ENCODE measurements around the gene ADAM12. TPM values are rescaled to one million over a fixed set of nuclear protein-coding genes. Genes with fewer than 3 reads are reported as not detected.

The ADAM12 gene
- polyA plus RNA-seq, 3 donors, result 1.0 to 9.2 (median 1.5) TPM

DNA sequence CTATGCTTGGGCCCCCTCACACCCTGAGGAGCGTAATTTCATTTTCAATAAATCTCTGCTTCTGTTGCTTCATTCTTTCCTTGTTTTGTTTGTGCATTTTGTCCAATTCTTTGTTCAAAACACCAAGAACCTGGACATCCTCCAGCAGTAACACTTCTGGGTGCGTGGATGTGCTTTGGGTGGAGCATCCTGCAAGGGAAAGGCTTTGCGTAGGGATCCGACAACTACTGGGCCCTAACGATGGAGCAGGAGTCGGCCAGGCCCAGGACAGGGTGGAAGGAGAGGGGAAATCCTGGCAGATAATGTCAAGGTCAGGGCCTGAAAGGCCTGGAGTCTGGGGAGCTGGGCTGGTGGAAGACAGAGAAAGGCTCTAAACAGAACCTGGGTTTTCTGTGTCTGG is 231.8 kb downstream of the ADAM12 start:
- 71 to 79% (median 71%) methylated on average over 6 of the region's 6 CpGs for WGBS, 3 donors
- H3K27ac ChIP-seq (ENCODE audit: low read depth, low read length), result no peak overlapping the region

- no peak overlapping the region for H3K27ac ChIP-seq (ENCODE audit: low read depth, low read length)
- 48 to 54% (median 54%) methylated on average over 7 of the region's 7 CpGs for WGBS, 3 donors
Observed at GRCh38 chr10:126156012-126156411, 232.3 kb downstream of the ADAM12 start.

- no peak overlapping the region for H3K27ac ChIP-seq (ENCODE audit: low read depth, low read length)
- WGBS, 3 donors, result 32 to 72% (median 53%) methylated on average over 3 of the region's 3 CpGs
Observed at GRCh38 chr10:126155528-126155927, 232.7 kb downstream of the ADAM12 start.

- no peak overlapping the region for H3K27ac ChIP-seq (ENCODE audit: low read depth, low read length)
- 57 to 71% (median 67%) methylated on average over 2 of the region's 2 CpGs for WGBS, 3 donors
Observed at GRCh38 chr10:126153711-126154628, 234.3 kb downstream of the ADAM12 start.

- WGBS, 3 donors, result 45 to 57% (median 53%) methylated on average over 7 of the region's 7 CpGs
- H3K27ac ChIP-seq (ENCODE audit: low read depth, low read length), result no peak overlapping the region
Observed at GRCh38 chr10:126147866-126148587, 240.2 kb downstream of the ADAM12 start.

DNA sequence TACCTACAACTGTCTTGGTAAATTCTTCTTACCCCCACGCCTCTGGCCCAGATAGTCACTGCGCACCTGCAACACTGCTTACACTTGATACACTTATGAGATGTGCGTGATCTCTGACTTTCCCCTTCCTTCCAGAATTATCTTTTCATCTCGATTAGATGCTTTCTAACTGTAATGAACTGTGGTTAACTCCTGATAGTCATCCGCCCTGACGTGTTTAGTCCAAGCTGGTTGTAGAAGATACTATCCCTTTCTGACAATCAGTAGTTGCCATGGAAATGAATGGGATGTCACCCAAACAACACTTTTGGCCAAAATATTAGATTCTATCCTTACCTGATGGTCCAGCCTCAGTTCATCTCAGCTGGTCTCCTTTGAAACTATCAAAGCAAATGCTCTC is 241.5 kb downstream of the ADAM12 start:
- no peak overlapping the region for H3K27ac ChIP-seq (ENCODE audit: low read depth, low read length)
- WGBS, 3 donors, result 86 to 93% (median 89%) methylated on average over 6 of the region's 6 CpGs

DNA sequence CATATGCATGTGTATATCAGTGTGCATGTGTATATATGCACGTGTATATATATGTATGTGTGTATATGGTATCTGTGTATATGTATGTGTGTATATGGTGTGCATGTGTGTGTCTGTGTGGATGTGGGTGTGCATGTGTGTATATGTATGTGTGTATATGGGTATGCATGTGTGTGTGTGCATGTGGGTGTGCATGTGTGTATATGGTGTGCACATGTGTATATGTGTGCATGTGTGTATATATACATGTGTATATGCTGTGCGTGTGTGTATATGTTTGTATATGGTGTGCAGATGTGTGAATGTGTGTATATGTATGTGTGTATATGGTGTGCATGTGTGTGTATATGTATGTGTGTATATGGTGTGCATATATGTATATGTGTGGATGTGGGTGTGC is 245.2 kb downstream of the ADAM12 start:
- no peak overlapping the region for H3K27ac ChIP-seq (ENCODE audit: low read depth, low read length)
- 82 to 97% (median 93%) methylated on average over 2 of the region's 2 CpGs for WGBS, 3 donors

GRCh38 chr10:126140746-126141273 is 247.5 kb downstream of the ADAM12 start:
- H3K27ac ChIP-seq (ENCODE audit: low read depth, low read length), result no peak overlapping the region
- WGBS, 3 donors, result 67 to 90% (median 84%) methylated on average over 4 of the region's 4 CpGs

DNA sequence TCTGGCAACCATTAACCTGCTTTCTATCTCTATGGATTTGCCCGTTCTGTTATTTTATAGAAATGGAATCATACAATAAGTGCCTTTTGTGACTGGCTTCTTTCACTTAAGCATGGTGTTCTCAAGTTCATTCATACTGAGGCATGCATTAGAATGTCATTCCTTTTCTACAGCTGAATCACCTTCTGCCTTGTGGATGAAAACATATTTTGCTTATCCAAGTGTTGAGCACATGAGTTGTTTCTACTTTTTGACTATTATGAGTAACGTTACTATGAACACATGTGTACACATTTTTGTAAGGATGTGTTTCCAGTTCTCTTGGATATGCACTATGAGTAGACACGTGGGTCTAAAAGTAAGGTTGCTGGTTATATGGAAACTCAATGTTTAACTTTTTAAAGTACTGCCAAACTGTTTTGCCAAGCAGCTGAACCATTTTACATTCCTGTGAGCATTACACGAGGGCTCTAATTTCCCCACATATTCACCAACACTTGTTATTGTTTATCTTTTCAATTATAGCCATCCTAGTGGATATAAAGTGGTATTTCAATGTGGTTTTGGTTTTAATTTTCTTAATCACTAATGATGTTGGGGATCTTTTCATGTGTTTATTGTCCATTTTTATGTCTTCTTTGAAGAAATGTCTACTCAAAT is 250.6 kb downstream of the ADAM12 start:
- WGBS, 3 donors, result 70 to 80% (median 74%) methylated on average over 4 of the region's 4 CpGs
- no peak overlapping the region for H3K27ac ChIP-seq (ENCODE audit: low read depth, low read length)

DNA sequence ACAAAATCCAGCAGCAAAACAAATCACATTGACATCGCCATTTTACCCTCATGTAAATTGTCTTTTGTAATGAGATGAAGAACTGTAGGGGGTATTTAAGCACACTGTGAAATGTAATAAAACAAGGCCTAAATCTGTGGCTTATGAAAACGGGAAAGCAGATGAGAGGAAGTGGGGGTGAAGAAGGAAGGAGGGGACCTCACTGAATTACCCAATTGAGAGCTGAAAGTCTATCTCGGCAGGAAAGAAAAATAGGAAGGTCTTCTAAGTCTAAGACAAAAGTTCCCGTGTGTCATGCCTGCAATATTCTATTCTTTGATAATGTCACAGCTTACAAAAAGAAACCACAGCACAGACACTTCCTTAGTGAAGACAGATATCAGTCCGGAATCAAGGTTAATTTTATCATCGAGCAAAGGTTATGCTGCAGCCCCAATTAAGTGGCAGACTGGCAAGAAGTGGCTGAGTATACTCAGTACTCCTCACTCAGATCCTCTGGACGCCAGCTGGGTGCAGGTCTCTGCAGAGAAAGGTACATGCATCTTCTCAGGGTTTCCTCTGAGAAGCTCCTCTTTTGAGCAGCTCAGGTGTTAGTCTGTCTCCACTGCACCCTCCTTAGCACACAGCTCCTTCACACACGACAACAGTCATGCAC is 252.2 kb downstream of the ADAM12 start:
- no peak overlapping the region for H3K27ac ChIP-seq (ENCODE audit: low read depth, low read length)
- 47 to 53% (median 48%) methylated on average over 8 of the region's 8 CpGs for whole genome bisulfite sequencing, 3 donors

GRCh38 chr10:126135177-126135576 is 253.1 kb downstream of the ADAM12 start:
- 72 to 91% (median 89%) methylated on average over 4 of the region's 4 CpGs for WGBS, 3 donors
- H3K27ac ChIP-seq (ENCODE audit: low read depth, low read length), result no peak overlapping the region

GRCh38 chr10:126133906-126134656 is 254.2 kb downstream of the ADAM12 start:
- whole genome bisulfite sequencing, 3 donors, result 43 to 44% (median 44%) methylated on average over 6 of the region's 6 CpGs
- no peak overlapping the region for H3K27ac ChIP-seq (ENCODE audit: low read depth, low read length)

DNA sequence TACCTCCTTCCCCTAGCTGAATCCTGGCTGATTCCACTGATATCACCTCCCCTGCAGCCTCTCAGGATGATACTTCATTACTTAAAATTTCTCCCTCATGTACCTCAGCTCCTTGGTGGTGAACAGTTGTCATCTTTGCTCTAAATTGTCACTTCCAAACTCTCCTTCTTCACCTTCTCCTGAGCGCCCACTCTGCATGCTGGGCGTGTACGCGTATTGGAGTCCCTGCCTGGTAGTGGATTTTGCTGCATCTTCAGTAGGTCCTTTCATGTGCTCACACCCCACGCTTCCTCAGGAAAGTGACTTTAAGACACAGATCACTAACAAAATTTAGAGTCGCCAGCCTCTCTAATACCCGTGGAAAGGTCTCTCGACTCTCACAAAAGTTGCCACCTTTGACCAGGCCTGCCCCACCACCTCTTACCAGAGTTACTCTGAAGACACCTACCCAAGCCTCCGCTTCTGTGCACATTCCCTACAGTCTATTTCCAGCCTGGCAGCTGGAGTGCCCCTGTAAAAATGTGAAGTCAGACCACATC is 255.1 kb downstream of the ADAM12 start:
- no peak overlapping the region for H3K27ac ChIP-seq (ENCODE audit: low read depth, low read length)
- 92 to 97% (median 94%) methylated on average over 9 of the region's 9 CpGs for WGBS, 3 donors

DNA sequence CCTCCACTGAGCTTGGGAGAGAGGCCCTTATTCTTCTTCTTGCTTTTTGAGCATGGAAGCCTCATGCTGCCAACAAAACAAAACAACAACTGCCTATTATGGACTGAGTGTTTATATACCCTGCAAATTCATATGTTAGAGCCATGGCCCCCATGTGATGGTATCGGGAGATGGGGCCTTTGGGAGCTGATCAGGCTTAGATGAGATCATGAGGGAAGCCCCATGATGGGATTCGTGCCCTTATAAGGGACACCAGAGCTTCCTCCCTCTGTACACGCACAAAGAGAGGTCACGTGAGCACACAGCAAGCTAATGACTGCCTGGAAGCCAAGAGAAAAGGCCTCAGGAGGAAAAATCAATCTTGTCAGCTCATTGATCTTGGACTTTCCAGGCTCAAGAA is 256.9 kb downstream of the ADAM12 start:
- 47 to 60% (median 58%) methylated on average over 4 of the region's 4 CpGs for WGBS, 3 donors
- H3K27ac ChIP-seq (ENCODE audit: low read depth, low read length), result no peak overlapping the region

DNA sequence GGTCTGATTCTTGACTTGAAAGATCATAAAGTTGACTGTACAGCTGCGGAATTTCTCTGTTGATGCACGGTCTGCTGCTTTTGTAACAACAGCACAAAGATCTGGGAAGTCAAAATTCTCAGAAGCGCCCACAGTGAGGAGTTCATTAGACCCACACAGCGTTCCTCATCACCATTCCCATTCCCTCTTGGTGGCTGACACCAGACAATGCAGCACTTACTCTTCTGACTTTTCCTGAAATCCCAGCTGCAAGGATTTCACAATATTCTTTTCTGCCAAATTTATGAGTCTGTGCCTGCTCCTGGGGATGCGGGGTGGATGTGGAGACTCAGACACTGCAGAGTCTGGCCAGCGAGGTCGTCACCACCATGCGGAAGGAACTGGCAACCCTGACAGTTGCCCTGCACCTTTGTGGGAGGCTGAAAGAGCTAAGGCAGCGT is 258.0 kb downstream of the ADAM12 start:
- no peak overlapping the region for H3K27ac ChIP-seq (ENCODE audit: low read depth, low read length)
- 71 to 79% (median 77%) methylated on average over 9 of the region's 9 CpGs for WGBS, 3 donors

DNA sequence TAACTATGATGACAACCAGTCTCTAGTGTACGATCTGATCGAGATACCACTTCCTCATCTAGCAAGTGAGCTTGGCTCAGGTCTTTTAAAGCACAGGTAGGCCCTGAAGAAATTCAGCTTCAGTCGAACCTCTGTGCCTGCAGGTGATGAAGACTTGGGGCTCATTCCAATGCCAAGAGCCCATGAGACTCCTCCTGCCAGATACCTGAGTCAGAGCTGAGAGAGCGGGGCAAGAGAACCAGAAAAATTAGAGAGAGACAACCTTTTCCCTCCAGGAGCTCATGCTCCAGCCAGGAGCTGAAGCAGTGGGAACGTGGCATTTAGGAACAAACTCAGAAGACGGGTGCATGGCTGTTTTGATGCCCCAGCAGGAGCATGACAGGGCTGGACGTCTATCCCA is 259.3 kb downstream of the ADAM12 start:
- 78 to 83% (median 79%) methylated on average over 7 of the region's 7 CpGs for WGBS, 3 donors
- no peak overlapping the region for H3K27ac ChIP-seq (ENCODE audit: low read depth, low read length)

GRCh38 chr10:126128581-126128980 is 259.7 kb downstream of the ADAM12 start:
- WGBS, 3 donors, result 96 to 98% (median 98%) methylated on average over 21 of the region's 21 CpGs
- H3K27ac ChIP-seq (ENCODE audit: low read depth, low read length), result no peak overlapping the region

All from adipose tissue (tissue), 3 donors.